WTC11 (cell line): ENCODE data around the gene SGCD. TPM values are rescaled to one million over a fixed set of nuclear protein-coding genes. Genes with fewer than 3 reads are reported as not detected.

Experiments used
- ATAC-seq: fragments of 200-7000 bp; cut with Tn5 transposase; 2 replicates; pipeline ENCODE4 v1.10.0; 2021; ENCODE audit warnings: mild to moderate bottlenecking, moderate library complexity
- CTCF ChIA-PET: fragments of 300-600 bp; sonication (Branson Sonifier 250); formaldehyde crosslinking; loops from one replicate; lab custom pipeline; 2021; ENCODE audit warnings: antibody characterized with exemption; lab: Charles Lee
- POLR2A ChIA-PET: fragments of 350-600 bp; sonication (Branson Sonifier 250); formaldehyde crosslinking; loops from one replicate; lab custom pipeline; 2021; ENCODE audit warnings: antibody characterized with exemption; lab: Charles Lee
- DNase-seq: peaks from one replicate; pipeline ENCODE4 v3.0.0; 2021; ENCODE audit warnings: low spot score
- H3K27ac Mint-ChIP-seq: 2 replicates; pipeline ENCODE4 v1.8.0; 2021; ENCODE audit warnings: mixed read lengths
- H3K27me3 Mint-ChIP-seq: 2 replicates; pipeline ENCODE4 v1.8.0; 2021; ENCODE audit warnings: low read depth, mild to moderate bottlenecking, moderate library complexity, mixed read lengths
- H3K36me3 Mint-ChIP-seq: 2 replicates; pipeline ENCODE4 v1.8.0; 2021; ENCODE audit warnings: mixed read lengths
- H3K4me1 Mint-ChIP-seq: 2 replicates; pipeline ENCODE4 v1.8.0; 2022; ENCODE audit warnings: mixed read lengths
- H3K4me3 Mint-ChIP-seq: 2 replicates; pipeline ENCODE4 v1.8.0; 2021; ENCODE audit warnings: mild to moderate bottlenecking, moderate library complexity, mixed read lengths
- H3K9me3 Mint-ChIP-seq: 2 replicates; pipeline ENCODE4 v1.8.0; 2021; ENCODE audit warnings: mixed read lengths
- ATF1 ChIP-seq: sonication (generic); formaldehyde crosslinking; IDR thresholded peaks from 2 replicates; pipeline ENCODE4 v1.8.1; 2023; ENCODE audit warnings: mild to moderate bottlenecking, moderate library complexity, missing genetic modification reagents
- CBFB ChIP-seq: sonication (generic); formaldehyde crosslinking; IDR thresholded peaks from 2 replicates; pipeline ENCODE4 v1.8.1; 2022; ENCODE audit warnings: mild to moderate bottlenecking, low read depth, missing genetic modification reagents
- FOXJ3 ChIP-seq: sonication (generic); formaldehyde crosslinking; IDR thresholded peaks from 2 replicates; pipeline ENCODE4 v1.9.0; 2021; ENCODE audit warnings: missing genetic modification reagents, mild to moderate bottlenecking, borderline replicate concordance
- GABPB1 ChIP-seq: sonication (generic); formaldehyde crosslinking; IDR thresholded peaks from 2 replicates; pipeline ENCODE4 v1.8.1; 2023; ENCODE audit warnings: mild to moderate bottlenecking, missing genetic modification reagents
- GRHL2 ChIP-seq: fragments of 250-450 bp; sonication (Bioruptor Pico); IDR thresholded peaks from 2 replicates; pipeline ENCODE4 v1.8.0; 2022; ENCODE audit warnings: mild to moderate bottlenecking, moderate library complexity; ENCODE audit not compliant: insufficient replicate concordance, severe bottlenecking
- GTF2I ChIP-seq: fragments of 250-450 bp; sonication (Bioruptor Pico); conservative IDR thresholded peaks from 2 replicates; pipeline ENCODE4 v1.4.0; 2021; ENCODE audit warnings: mild to moderate bottlenecking
- JAZF1 ChIP-seq: fragments of 250-450 bp; sonication (Bioruptor Pico); IDR thresholded peaks from 2 replicates; pipeline ENCODE4 v1.9.0; 2021; ENCODE audit warnings: moderate library complexity, mild to moderate bottlenecking, inconsistent platforms
- MXD4 ChIP-seq: fragments of 250-450 bp; sonication (Bioruptor Pico); IDR thresholded peaks from 2 replicates; pipeline ENCODE4 v1.8.0; 2021; ENCODE audit warnings: mild to moderate bottlenecking, moderate library complexity, borderline replicate concordance
- NFATC4 ChIP-seq: fragments of 250-450 bp; sonication (Bioruptor Pico); IDR thresholded peaks from 2 replicates; pipeline ENCODE4 v1.9.0; 2021; ENCODE audit warnings: mild to moderate bottlenecking
- SMAD3 ChIP-seq: sonication (generic); formaldehyde crosslinking; IDR thresholded peaks from 2 replicates; pipeline ENCODE4 v1.8.0; 2022; ENCODE audit warnings: missing genetic modification reagents, mild to moderate bottlenecking, borderline replicate concordance
- SMAD4 ChIP-seq: sonication (generic); formaldehyde crosslinking; IDR thresholded peaks from 2 replicates; pipeline ENCODE4 v1.8.0; 2022; ENCODE audit warnings: mild to moderate bottlenecking, missing genetic modification reagents
- ZBTB21 ChIP-seq: sonication (generic); formaldehyde crosslinking; IDR thresholded peaks from 2 replicates; pipeline ENCODE4 v1.8.1; 2023; ENCODE audit warnings: mild to moderate bottlenecking, missing genetic modification reagents, borderline replicate concordance
- ZNF396 ChIP-seq: fragments of 250-450 bp; sonication (Bioruptor Pico); IDR thresholded peaks from 2 replicates; pipeline ENCODE4 v1.8.0; 2021; ENCODE audit warnings: mild to moderate bottlenecking, moderate library complexity, borderline replicate concordance
- total RNA-seq: library from RNA; stranded (reverse); gene quantifications from 3 replicates; pipeline ENCODE4 v1.2.3, GENCODE V29; 2021
- TF ChIP-seq, protein P1 (sequence below): sonication (generic); formaldehyde crosslinking; IDR thresholded peaks from 2 replicates; pipeline ENCODE4 v1.8.0; 2023; ENCODE audit warnings: missing genetic modification reagents
- TF ChIP-seq, protein P2 (sequence below): sonication (generic); formaldehyde crosslinking; IDR thresholded peaks from 2 replicates; pipeline ENCODE4 v1.8.1; 2022; ENCODE audit warnings: mild to moderate bottlenecking, moderate library complexity, missing genetic modification reagents
- TF ChIP-seq, protein P3 (sequence below): sonication (generic); formaldehyde crosslinking; IDR thresholded peaks from 2 replicates; pipeline ENCODE4 v1.8.1; 2023; ENCODE audit warnings: mild to moderate bottlenecking, missing genetic modification reagents, moderate library complexity
- TF ChIP-seq, protein P4 (sequence below): sonication (generic); formaldehyde crosslinking; IDR thresholded peaks from 2 replicates; pipeline ENCODE4 v1.8.1; 2023; ENCODE audit warnings: mild to moderate bottlenecking, missing genetic modification reagents, moderate library complexity
- TF ChIP-seq, protein P5 (sequence below): sonication (generic); formaldehyde crosslinking; IDR thresholded peaks from 2 replicates; pipeline ENCODE4 v1.8.0; 2022; ENCODE audit warnings: missing genetic modification reagents
- TF ChIP-seq, protein P6 (sequence below): sonication (generic); formaldehyde crosslinking; IDR thresholded peaks from 2 replicates; pipeline ENCODE4 v1.8.1; 2023; ENCODE audit warnings: mild to moderate bottlenecking, moderate library complexity, missing genetic modification reagents

SGCD gene
- total RNA-seq, 1 experiment from 2014 or later: 0.33 TPM

DNA sequence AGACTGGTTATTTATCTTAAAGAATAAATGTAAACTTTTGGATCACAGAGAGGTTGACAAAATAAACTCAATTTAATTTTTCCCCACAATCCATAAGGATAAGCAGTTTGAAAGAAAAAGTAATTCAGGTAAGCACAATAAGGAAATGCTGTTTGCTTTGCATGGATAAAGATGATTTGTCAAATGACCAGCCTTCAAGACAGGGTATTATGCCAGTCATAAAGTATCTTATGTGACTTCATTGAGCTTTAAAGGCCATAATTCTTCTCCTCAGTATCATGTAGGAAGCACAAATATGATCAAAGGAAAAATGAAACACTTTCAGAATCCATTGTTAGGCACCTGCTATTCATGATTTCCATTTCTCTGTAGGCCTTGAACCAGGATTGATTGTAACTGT, 342.5 kb downstream of the SGCD start:
- ATAC-seq (no peak), DNase-seq (no peak)
- Mint-ChIP-seq H3K27me3 (no peaks in the 10 kb centered on the region; the same call in 1 of the 2 replicates), H3K4me1 (peaks cover 42% of the 10 kb centered on the region), H3K27ac (no peak overlapping the region), H3K9me3 (peaks cover 4% of the 10 kb centered on the region), H3K4me3 (no peak overlapping the region), H3K36me3 (no peaks in the 10 kb centered on the region)
- ChIA-PET POLR2A (interaction anchor here (0.5 to 1.4 kb wide), 2 partner anchors 354 to 473 kb away, joined by 3 to 4 read pairs; partner anchors contain the start of gene MED7), CTCF (no interaction called here)
- TF ChIP-seq CBFB (CRISPR knock-in tag) (no peak), ZBTB21 (CRISPR knock-in tag) (no peak), GABPB1 (CRISPR knock-in tag) (no peak), FOXJ3 (no peak), MXD4 (CRISPR knock-in tag) (no peak), GTF2I (CRISPR knock-in tag) (no peak), JAZF1 (CRISPR knock-in tag) (no peak), ATF1 (CRISPR knock-in tag) (no peak), NFATC4 (no peak), SMAD4 (no peak), GRHL2 (CRISPR knock-in tag) (no peak), ZNF396 (no peak), SMAD3 (CRISPR knock-in tag) (no peak)
- TF ChIP-seq, protein P1, sequence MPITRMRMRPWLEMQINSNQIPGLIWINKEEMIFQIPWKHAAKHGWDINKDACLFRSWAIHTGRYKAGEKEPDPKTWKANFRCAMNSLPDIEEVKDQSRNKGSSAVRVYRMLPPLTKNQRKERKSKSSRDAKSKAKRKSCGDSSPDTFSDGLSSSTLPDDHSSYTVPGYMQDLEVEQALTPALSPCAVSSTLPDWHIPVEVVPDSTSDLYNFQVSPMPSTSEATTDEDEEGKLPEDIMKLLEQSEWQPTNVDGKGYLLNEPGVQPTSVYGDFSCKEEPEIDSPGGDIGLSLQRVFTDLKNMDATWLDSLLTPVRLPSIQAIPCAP (CRISPR knock-in tag): no peak
- TF ChIP-seq, protein P2, sequence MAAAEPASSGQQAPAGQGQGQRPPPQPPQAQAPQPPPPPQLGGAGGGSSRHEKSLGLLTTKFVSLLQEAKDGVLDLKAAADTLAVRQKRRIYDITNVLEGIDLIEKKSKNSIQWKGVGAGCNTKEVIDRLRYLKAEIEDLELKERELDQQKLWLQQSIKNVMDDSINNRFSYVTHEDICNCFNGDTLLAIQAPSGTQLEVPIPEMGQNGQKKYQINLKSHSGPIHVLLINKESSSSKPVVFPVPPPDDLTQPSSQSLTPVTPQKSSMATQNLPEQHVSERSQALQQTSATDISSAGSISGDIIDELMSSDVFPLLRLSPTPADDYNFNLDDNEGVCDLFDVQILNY (CRISPR knock-in tag): no peak
- TF ChIP-seq, protein P3, sequence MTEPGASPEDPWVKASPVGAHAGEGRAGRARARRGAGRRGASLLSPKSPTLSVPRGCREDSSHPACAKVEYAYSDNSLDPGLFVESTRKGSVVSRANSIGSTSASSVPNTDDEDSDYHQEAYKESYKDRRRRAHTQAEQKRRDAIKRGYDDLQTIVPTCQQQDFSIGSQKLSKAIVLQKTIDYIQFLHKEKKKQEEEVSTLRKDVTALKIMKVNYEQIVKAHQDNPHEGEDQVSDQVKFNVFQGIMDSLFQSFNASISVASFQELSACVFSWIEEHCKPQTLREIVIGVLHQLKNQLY (CRISPR knock-in tag): no peak
- TF ChIP-seq, protein P4, sequence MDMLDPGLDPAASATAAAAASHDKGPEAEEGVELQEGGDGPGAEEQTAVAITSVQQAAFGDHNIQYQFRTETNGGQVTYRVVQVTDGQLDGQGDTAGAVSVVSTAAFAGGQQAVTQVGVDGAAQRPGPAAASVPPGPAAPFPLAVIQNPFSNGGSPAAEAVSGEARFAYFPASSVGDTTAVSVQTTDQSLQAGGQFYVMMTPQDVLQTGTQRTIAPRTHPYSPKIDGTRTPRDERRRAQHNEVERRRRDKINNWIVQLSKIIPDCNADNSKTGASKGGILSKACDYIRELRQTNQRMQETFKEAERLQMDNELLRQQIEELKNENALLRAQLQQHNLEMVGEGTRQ (CRISPR knock-in tag): no peak
- TF ChIP-seq, protein P5, sequence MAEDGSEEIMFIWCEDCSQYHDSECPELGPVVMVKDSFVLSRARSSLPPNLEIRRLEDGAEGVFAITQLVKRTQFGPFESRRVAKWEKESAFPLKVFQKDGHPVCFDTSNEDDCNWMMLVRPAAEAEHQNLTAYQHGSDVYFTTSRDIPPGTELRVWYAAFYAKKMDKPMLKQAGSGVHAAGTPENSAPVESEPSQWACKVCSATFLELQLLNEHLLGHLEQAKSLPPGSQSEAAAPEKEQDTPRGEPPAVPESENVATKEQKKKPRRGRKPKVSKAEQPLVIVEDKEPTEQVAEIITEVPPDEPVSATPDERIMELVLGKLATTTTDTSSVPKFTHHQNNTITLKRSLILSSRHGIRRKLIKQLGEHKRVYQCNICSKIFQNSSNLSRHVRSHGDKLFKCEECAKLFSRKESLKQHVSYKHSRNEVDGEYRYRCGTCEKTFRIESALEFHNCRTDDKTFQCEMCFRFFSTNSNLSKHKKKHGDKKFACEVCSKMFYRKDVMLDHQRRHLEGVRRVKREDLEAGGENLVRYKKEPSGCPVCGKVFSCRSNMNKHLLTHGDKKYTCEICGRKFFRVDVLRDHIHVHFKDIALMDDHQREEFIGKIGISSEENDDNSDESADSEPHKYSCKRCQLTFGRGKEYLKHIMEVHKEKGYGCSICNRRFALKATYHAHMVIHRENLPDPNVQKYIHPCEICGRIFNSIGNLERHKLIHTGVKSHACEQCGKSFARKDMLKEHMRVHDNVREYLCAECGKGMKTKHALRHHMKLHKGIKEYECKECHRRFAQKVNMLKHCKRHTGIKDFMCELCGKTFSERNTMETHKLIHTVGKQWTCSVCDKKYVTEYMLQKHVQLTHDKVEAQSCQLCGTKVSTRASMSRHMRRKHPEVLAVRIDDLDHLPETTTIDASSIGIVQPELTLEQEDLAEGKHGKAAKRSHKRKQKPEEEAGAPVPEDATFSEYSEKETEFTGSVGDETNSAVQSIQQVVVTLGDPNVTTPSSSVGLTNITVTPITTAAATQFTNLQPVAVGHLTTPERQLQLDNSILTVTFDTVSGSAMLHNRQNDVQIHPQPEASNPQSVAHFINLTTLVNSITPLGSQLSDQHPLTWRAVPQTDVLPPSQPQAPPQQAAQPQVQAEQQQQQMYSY (CRISPR knock-in tag): no peak
- TF ChIP-seq, protein P6, sequence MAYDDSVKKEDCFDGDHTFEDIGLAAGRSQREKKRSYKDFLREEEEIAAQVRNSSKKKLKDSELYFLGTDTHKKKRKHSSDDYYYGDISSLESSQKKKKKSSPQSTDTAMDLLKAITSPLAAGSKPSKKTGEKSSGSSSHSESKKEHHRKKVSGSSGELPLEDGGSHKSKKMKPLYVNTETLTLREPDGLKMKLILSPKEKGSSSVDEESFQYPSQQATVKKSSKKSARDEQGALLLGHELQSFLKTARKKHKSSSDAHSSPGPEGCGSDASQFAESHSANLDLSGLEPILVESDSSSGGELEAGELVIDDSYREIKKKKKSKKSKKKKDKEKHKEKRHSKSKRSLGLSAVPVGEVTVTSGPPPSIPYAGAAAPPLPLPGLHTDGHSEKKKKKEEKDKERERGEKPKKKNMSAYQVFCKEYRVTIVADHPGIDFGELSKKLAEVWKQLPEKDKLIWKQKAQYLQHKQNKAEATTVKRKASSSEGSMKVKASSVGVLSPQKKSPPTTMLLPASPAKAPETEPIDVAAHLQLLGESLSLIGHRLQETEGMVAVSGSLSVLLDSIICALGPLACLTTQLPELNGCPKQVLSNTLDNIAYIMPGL (CRISPR knock-in tag): no peak
